OCI-LY7 (cell line): ENCODE results near the gene ZPBP2. TPM values are rescaled to one million over a fixed set of nuclear protein-coding genes. Genes with fewer than 3 reads are reported as not detected.

Experiments
- BruUV-seq: library from RNA; stranded (reverse); fragments of 400-500 nt; replicated peaks from 2 replicates; lab custom pipeline; 2021; lab: Mats Ljungman, UMichigan
- CTCF ChIA-PET: fragments of 300-600 bp; sonication (Branson Sonifier 250); formaldehyde crosslinking; loops from one replicate; lab custom pipeline; 2022; ENCODE audit warnings: antibody characterized with exemption; ENCODE audit not compliant: unreplicated experiment; lab: Charles Lee
- POLR2A ChIA-PET: fragments of 300-600 bp; sonication (Branson Sonifier 250); formaldehyde crosslinking; loops from one replicate; lab custom pipeline; 2022; ENCODE audit warnings: antibody characterized with exemption; lab: Charles Lee
- DNase-seq: peaks from one replicate; pipeline ENCODE4 v3.0.0-alpha.2; 2015; ENCODE audit warnings: low spot score
- H2AFZ ChIP-seq: fragments of 200-600 bp; sonication (generic), shearing (Covaris generic); 2 replicates; pipeline ENCODE4 v1.6.1; 2014; ENCODE audit warnings: mild to moderate bottlenecking, antibody characterized with exemption, low read length, moderate library complexity
- H3K27ac ChIP-seq: fragments of 200-600 bp; sonication (generic); 2 replicates; pipeline ENCODE4 v1.5.1; 2014; ENCODE audit warnings: mixed run types, low read depth, mild to moderate bottlenecking, moderate library complexity, low read length, inconsistent platforms; ENCODE audit not compliant: poor library complexity, severe bottlenecking
- H3K36me3 ChIP-seq: fragments of 200-600 bp; sonication (generic); 2 replicates; pipeline ENCODE4 v1.6.1; 2014; ENCODE audit warnings: mild to moderate bottlenecking, antibody characterized with exemption, low read length, moderate library complexity, mixed read lengths; ENCODE audit not compliant: insufficient read depth
- H3K4me1 ChIP-seq: fragments of 200-600 bp; sonication (generic); 2 replicates; pipeline ENCODE4 v1.5.1; 2014; ENCODE audit warnings: mild to moderate bottlenecking, low read length; ENCODE audit not compliant: insufficient read depth, poor library complexity, severe bottlenecking
- H3K4me2 ChIP-seq: fragments of 200-600 bp; sonication (generic); 2 replicates; pipeline ENCODE4 v1.6.1; 2014; ENCODE audit warnings: mild to moderate bottlenecking, low read length
- H3K4me3 ChIP-seq: fragments of 200-600 bp; sonication (generic); 2 replicates; pipeline ENCODE4 v1.5.1; 2014; ENCODE audit warnings: mild to moderate bottlenecking, low read depth, low read length; ENCODE audit not compliant: poor library complexity, severe bottlenecking
- H3K79me2 ChIP-seq: fragments of 200-600 bp; sonication (generic); 2 replicates; pipeline ENCODE4 v1.6.1; 2016; ENCODE audit warnings: low read depth, mild to moderate bottlenecking, low read length, moderate library complexity, mixed read lengths; ENCODE audit not compliant: insufficient read depth
- H3K9me2 ChIP-seq: fragments of 200-600 bp; sonication (generic); 2 replicates; pipeline ENCODE4 v1.6.1; 2016; ENCODE audit warnings: mild to moderate bottlenecking, low read length, mixed read lengths; ENCODE audit not compliant: insufficient read depth
- H3K9me3 ChIP-seq: fragments of 200-600 bp; sonication (generic); 2 replicates; pipeline ENCODE4 v1.6.1; 2014; ENCODE audit warnings: mild to moderate bottlenecking, mixed run types, low read length, mixed read lengths
- H4K20me1 ChIP-seq: fragments of 200-600 bp; sonication (generic); 2 replicates; pipeline ENCODE4 v1.6.1; 2014; ENCODE audit warnings: mild to moderate bottlenecking, antibody characterized with exemption, low read length, moderate library complexity, mixed read lengths; ENCODE audit not compliant: insufficient read depth
- EZH2phosphoT487 ChIP-seq: fragments of 200-600 bp; sonication (generic); IDR thresholded peaks from 2 replicates; pipeline ENCODE4 v1.6.1; 2018; ENCODE audit warnings: low read depth, borderline replicate concordance, mild to moderate bottlenecking, mixed run types, antibody characterized with exemption, low read length, moderate library complexity, mixed read lengths
- intact Hi-C: fragments of 100-400 bp; cut with micrococcal nuclease; formaldehyde crosslinking; loops from one replicate; pipeline ENCODE4 v1.10.0; 2022; ENCODE audit not compliant: unreplicated experiment
- total RNA-seq, 2 experiments: library from RNA; depleted of rRNA in 1 of 2; stranded (reverse); fragments of >200 nt in 1 of 2; shearing (Covaris generic) in 1 of 2; gene quantifications; 2 replicates each; pipeline ENCODE4 v1.2.3, GENCODE V29; 2014 to 2022
- TF ChIP-seq, protein P1 (sequence below): fragments of 200-600 bp; sonication (generic); conservative IDR thresholded peaks from 2 replicates; pipeline ENCODE4 v1.5.1; 2014; ENCODE audit warnings: mild to moderate bottlenecking, antibody characterized with exemption, low read length, moderate library complexity, mixed read lengths

ZPBP2 gene
- total RNA-seq, 2 experiments from 2014 or later, result not detected

DNA sequence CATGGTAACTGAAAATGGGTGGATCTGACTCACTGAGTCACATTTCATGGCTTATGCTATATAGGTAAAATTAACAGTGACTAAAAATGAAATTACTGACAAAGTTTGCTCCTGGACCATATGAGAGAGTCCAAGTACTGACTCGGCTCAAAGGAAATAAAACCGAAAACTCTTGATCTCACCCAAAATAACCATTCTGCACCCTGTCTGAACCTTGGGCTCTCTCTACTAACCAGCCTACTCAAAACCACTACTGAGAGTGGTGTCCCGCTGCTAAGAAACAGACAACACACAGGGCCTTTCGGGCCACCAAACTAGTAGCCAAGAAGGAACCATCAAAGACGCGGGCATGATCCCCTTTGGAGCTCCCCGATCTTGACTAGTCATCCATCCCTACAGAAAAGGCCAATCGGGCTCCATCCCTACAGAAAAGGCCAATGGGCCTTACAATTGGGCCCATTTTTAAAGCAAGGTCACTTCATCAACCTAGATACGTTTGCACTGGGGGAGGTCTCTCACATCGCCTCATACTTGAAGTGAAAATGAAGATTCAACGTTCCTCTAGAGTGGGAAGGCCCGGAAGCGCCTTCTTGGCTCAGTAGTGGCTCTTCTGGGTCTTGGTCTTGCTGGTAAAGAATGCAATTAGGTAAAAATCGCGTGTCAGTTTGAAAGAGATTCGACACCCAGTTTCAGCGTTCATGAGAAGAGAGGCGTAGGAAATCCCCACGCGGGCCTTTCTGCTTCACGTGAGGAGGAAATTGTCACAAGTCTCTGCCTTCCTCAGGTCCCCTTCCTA is 720 bp upstream of the ZPBP2 start:
- ChIA-PET CTCF (no interaction called here), POLR2A (no interaction called here)
- Histone ChIP-seq H3K9me3 (no peaks in the 10 kb centered on the region), H3K79me2 (peaks cover 23% of the 10 kb centered on the region), H3K4me2 (peak overlapping the region; percentile 94), H2AFZ (peak overlapping the region; percentile 56), H3K9me2 (no peaks in the 10 kb centered on the region), H3K4me3 (no peak overlapping the region), H4K20me1 (no peaks in the 10 kb centered on the region), H3K4me1 (peaks cover 59% of the 10 kb centered on the region), H3K27ac (peak overlapping the region; percentile 89), H3K36me3 (no peaks in the 10 kb centered on the region)
- BruUV-seq, result TSS peak; percentile 58
- intact Hi-C loops, result no loop called here
- no peak for DNase-seq
- TF ChIP-seq, protein P1, sequence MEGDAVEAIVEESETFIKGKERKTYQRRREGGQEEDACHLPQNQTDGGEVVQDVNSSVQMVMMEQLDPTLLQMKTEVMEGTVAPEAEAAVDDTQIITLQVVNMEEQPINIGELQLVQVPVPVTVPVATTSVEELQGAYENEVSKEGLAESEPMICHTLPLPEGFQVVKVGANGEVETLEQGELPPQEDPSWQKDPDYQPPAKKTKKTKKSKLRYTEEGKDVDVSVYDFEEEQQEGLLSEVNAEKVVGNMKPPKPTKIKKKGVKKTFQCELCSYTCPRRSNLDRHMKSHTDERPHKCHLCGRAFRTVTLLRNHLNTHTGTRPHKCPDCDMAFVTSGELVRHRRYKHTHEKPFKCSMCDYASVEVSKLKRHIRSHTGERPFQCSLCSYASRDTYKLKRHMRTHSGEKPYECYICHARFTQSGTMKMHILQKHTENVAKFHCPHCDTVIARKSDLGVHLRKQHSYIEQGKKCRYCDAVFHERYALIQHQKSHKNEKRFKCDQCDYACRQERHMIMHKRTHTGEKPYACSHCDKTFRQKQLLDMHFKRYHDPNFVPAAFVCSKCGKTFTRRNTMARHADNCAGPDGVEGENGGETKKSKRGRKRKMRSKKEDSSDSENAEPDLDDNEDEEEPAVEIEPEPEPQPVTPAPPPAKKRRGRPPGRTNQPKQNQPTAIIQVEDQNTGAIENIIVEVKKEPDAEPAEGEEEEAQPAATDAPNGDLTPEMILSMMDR, result no peak
- TF ChIP-seq EZH2phosphoT487, result no peak

DNA sequence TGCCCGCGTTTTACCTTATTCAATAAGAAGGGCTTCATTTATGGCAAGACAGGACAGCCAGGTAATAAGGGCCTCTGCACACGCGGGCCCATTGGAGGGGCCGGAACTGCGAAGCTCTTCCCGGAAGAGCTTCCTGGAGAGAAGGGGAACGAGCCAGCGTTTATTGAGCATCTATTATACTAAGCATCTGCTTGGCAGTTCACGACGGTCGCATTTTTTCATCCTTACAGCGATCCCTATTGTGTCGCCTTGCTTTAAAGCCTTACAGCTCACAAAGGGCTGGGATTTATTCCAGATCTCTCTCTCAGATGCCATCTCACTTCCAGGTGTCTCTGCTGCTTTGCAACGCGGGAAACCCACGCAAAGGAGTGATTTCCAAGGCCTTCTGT is 546 bp downstream of the ZPBP2 start:
- CTCF ChIA-PET, result no interaction called here
- H3K4me2 ChIP-seq, result no peak overlapping the region
- BruUV-seq, result no TSS peak
- H3K9me2 ChIP-seq, result no peaks in the 10 kb centered on the region
- no peak for DNase-seq
- no peaks in the 10 kb centered on the region for H3K9me3 ChIP-seq
- intact Hi-C loops, result no loop called here
- peaks cover 69% of the 10 kb centered on the region for H3K4me1 ChIP-seq
- H3K36me3 ChIP-seq, result no peaks in the 10 kb centered on the region
- no peak overlapping the region for H3K4me3 ChIP-seq
- no peaks in the 10 kb centered on the region for H4K20me1 ChIP-seq
- H2AFZ ChIP-seq, result no peak overlapping the region
- peaks cover 10% of the 10 kb centered on the region for H3K79me2 ChIP-seq
- H3K27ac ChIP-seq, result no peak overlapping the region
- TF ChIP-seq EZH2phosphoT487, result no peak
- TF ChIP-seq, protein P1, result no peak
- POLR2A ChIA-PET, result no interaction called here

DNA sequence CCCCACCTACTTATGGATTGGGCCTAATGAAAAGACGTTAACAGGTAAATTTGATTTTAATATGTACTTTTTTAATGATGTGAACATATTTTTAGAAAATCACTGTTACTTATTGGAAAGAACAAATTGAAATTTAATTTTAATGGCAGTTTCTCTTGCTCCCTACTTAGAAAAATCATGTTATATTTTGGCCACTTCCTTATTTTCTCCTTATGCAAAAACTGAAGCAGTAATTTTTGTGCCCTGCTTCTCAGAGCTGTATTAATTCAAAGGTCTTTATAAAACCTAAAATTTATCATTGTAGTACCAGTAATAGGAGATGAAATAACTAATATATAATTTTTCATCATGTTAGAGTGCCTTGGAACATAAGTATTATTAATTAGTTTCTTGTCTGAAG is 2.8 kb downstream of the ZPBP2 start:
- Histone ChIP-seq H3K4me2 (peak overlapping the region; percentile 49), H3K27ac (peak overlapping the region; percentile 22), H3K9me3 (no peaks in the 10 kb centered on the region), H3K36me3 (no peaks in the 10 kb centered on the region), H3K4me1 (peaks cover 54% of the 10 kb centered on the region), H2AFZ (peak overlapping the region; percentile 94), H3K79me2 (no peaks in the 10 kb centered on the region; the same call in 1 of the 2 replicates), H4K20me1 (no peaks in the 10 kb centered on the region), H3K9me2 (no peaks in the 10 kb centered on the region), H3K4me3 (no peak overlapping the region)
- ChIA-PET CTCF (no interaction called here), POLR2A (interaction anchor here (1.3 kb wide), 1 partner anchor 28 kb away, joined by 3 read pairs; no protein-coding TSS in a partner anchor)
- TF ChIP-seq, protein P1, result no peak
- no peak for TF ChIP-seq EZH2phosphoT487
- DNase-seq, result no peak
- BruUV-seq, result no TSS peak
- intact Hi-C loops, result no loop called here
